H9 (cell line): ENCODE results near the gene SEMA3G. TPM values are rescaled to one million over a fixed set of nuclear protein-coding genes. Genes with fewer than 3 reads are reported as not detected.

Experiments
- DNase-seq: peaks from one replicate; pipeline ENCODE4 v3.0.0-alpha.2; 2017
- H2AFZ ChIP-seq: one replicate; pipeline ENCODE4 v1.6.1; 2013; ENCODE audit warnings: mild to moderate bottlenecking, low read length, control low read depth, moderate library complexity
- H2AK5ac ChIP-seq: 2 replicates; pipeline ENCODE4 v1.6.1; 2013; ENCODE audit warnings: low read length, control low read depth, mixed read lengths; ENCODE audit not compliant: insufficient read length
- H2BK120ac ChIP-seq: one replicate; pipeline ENCODE4 v1.6.1; 2013; ENCODE audit warnings: low read depth, mild to moderate bottlenecking, low read length, control low read depth, inconsistent platforms; ENCODE audit not compliant: poor library complexity, severe bottlenecking
- H2BK12ac ChIP-seq: 2 replicates; pipeline ENCODE4 v1.6.1; 2013; ENCODE audit warnings: low read length, control low read depth, mixed read lengths, low read depth; ENCODE audit not compliant: insufficient read length
- H2BK15ac ChIP-seq: 2 replicates; pipeline ENCODE4 v1.6.1; 2013; ENCODE audit warnings: low read depth, low read length, control low read depth
- H2BK20ac ChIP-seq: one replicate; pipeline ENCODE4 v1.6.1; 2013; ENCODE audit warnings: low read depth, mild to moderate bottlenecking, low read length, control low read depth, inconsistent platforms; ENCODE audit not compliant: poor library complexity, severe bottlenecking
- H2BK5ac ChIP-seq: 2 replicates; pipeline ENCODE4 v1.6.1; 2013; ENCODE audit warnings: low read length, control low read depth, mixed read lengths; ENCODE audit not compliant: insufficient read length
- H3K14ac ChIP-seq: 2 replicates; pipeline ENCODE4 v1.6.1; 2013; ENCODE audit warnings: low read length, control low read depth; ENCODE audit not compliant: insufficient read depth
- H3K18ac ChIP-seq: 2 replicates; pipeline ENCODE4 v1.6.1; 2013; ENCODE audit warnings: low read depth, mild to moderate bottlenecking, mixed read lengths, low read length, control low read depth; ENCODE audit not compliant: insufficient read length
- H3K23ac ChIP-seq: 2 replicates; pipeline ENCODE4 v1.6.1; 2013; ENCODE audit warnings: low read length, control low read depth, mixed read lengths, low read depth; ENCODE audit not compliant: insufficient read length
- H3K23me2 ChIP-seq: 2 replicates; pipeline ENCODE4 v1.6.1; 2013; ENCODE audit warnings: low read depth, mild to moderate bottlenecking, mixed read lengths, low read length, control low read depth; ENCODE audit not compliant: insufficient read length, poor library complexity, severe bottlenecking
- H3K27ac ChIP-seq: 2 replicates; pipeline ENCODE4 v1.5.1; 2013; ENCODE audit warnings: low read length, control low read depth, mixed read lengths, low read depth; ENCODE audit not compliant: insufficient read length
- H3K27me3 ChIP-seq: 2 replicates; pipeline ENCODE4 v1.6.1; 2013; ENCODE audit warnings: low read length, control low read depth, inconsistent platforms; ENCODE audit not compliant: insufficient read depth
- H3K4ac ChIP-seq: 2 replicates; pipeline ENCODE4 v1.6.1; 2013; ENCODE audit warnings: low read depth, mild to moderate bottlenecking, control low read depth, inconsistent platforms, low read length, moderate library complexity
- H3K4me1 ChIP-seq: 2 replicates; pipeline ENCODE4 v1.6.1; 2013; ENCODE audit warnings: low read length, control low read depth, inconsistent platforms; ENCODE audit not compliant: insufficient read depth
- H3K4me2 ChIP-seq: 2 replicates; pipeline ENCODE4 v1.6.1; 2013; ENCODE audit warnings: low read length, control low read depth, mixed read lengths; ENCODE audit not compliant: insufficient read length, insufficient read depth
- H3K56ac ChIP-seq: 2 replicates; pipeline ENCODE4 v1.6.1; 2013; ENCODE audit warnings: low read depth, mild to moderate bottlenecking, mixed read lengths, low read length, control low read depth; ENCODE audit not compliant: insufficient read length
- H3K79me1 ChIP-seq: 2 replicates; pipeline ENCODE4 v1.6.1; 2013; ENCODE audit warnings: low read depth, mild to moderate bottlenecking, moderate library complexity, low read length, control low read depth, inconsistent platforms; ENCODE audit not compliant: insufficient read depth, poor library complexity, severe bottlenecking
- H3K79me2 ChIP-seq: 2 replicates; pipeline ENCODE4 v1.6.1; 2013; ENCODE audit warnings: low read length, control low read depth, inconsistent platforms; ENCODE audit not compliant: insufficient read depth
- H3K9ac ChIP-seq: 2 replicates; pipeline ENCODE4 v1.6.1; 2013; ENCODE audit warnings: low read length, control low read depth, mixed read lengths; ENCODE audit not compliant: insufficient read length; ENCODE audit errors: extremely low read depth
- H3K9me3 ChIP-seq: one replicate; pipeline ENCODE4 v1.6.1; 2013; ENCODE audit warnings: low read depth, low read length, inconsistent platforms; ENCODE audit not compliant: control insufficient read depth
- H3T11ph ChIP-seq: one replicate; pipeline ENCODE4 v1.6.1; 2013; ENCODE audit warnings: mild to moderate bottlenecking, low read length, control low read depth, inconsistent platforms
- H4K20me1 ChIP-seq: one replicate; pipeline ENCODE4 v1.6.1; 2013; ENCODE audit not compliant: control insufficient read depth, insufficient read length, insufficient read depth
- H4K5ac ChIP-seq: 2 replicates; pipeline ENCODE4 v1.6.1; 2013; ENCODE audit warnings: low read depth, mild to moderate bottlenecking, mixed read lengths, low read length, control low read depth; ENCODE audit not compliant: insufficient read length
- H4K8ac ChIP-seq: replicated peaks from 2 replicates; pipeline ENCODE4 v1.6.1; 2013; ENCODE audit warnings: low read length, control low read depth, mixed read lengths, low read depth; ENCODE audit not compliant: insufficient read length
- H4K91ac ChIP-seq: 2 replicates; pipeline ENCODE4 v1.6.1; 2013; ENCODE audit warnings: low read depth, mild to moderate bottlenecking, moderate library complexity, mixed read lengths, low read length, control low read depth; ENCODE audit not compliant: insufficient read length
- H3K27ac Mint-ChIP-seq, 3 experiments: 2 replicates in 2 of 3; 3 replicates in 1 of 3; pipeline ENCODE4 v1.8.0; 2020 to 2021; ENCODE audit warnings: mixed read lengths in 3 of 3, mild to moderate bottlenecking in 1 of 3, moderate library complexity in 1 of 3
- H3K27me3 Mint-ChIP-seq: 2 replicates; pipeline ENCODE4 v1.8.0; 2021; ENCODE audit warnings: low read depth, mild to moderate bottlenecking, moderate library complexity, mixed read lengths
- H3K36me3 Mint-ChIP-seq, 3 experiments: 2 replicates in 2 of 3; 3 replicates in 1 of 3; pipeline ENCODE4 v1.8.0; 2020 to 2021; ENCODE audit warnings: low read depth in 3 of 3, mixed read lengths in 3 of 3; ENCODE audit not compliant: insufficient read depth in 1 of 3
- H3K4me1 Mint-ChIP-seq, 2 experiments: 2 replicates each; pipeline ENCODE4 v1.8.0; 2020; ENCODE audit warnings: mixed read lengths in 2 of 2
- H3K4me3 Mint-ChIP-seq, 2 experiments: 2 replicates in 1 of 2; 3 replicates in 1 of 2; pipeline ENCODE4 v1.8.0; 2020 to 2021; ENCODE audit warnings: mild to moderate bottlenecking in 2 of 2, mixed read lengths in 2 of 2, moderate library complexity in 1 of 2
- H3K9me3 Mint-ChIP-seq, 2 experiments: 2 replicates in 1 of 2; 3 replicates in 1 of 2; pipeline ENCODE4 v1.8.0; 2020; ENCODE audit warnings: mild to moderate bottlenecking in 2 of 2, mixed read lengths in 2 of 2, moderate library complexity in 1 of 2
- WGBS: extraction: QIAGEN DNeasy Blood & Tissue Kit; methylation state at CpG from one replicate; pipeline ENCODE4 v1.1.7; 2013; ENCODE audit warnings: missing lambda C conversion rate, low lambda C conversion rate, mixed read lengths; ENCODE audit not compliant: insufficient read length; ENCODE audit errors: extremely low coverage; 5-methylcytosine and 5-hydroxymethylcytosine counted together
- total RNA-seq: library from RNA; stranded (reverse); gene quantifications from 2 replicates; pipeline ENCODE4 v1.2.1, GENCODE V29; 2021
- TF ChIP-seq, protein P1 (sequence below): fragments of 200-600 bp; sonication (generic); conservative IDR thresholded peaks from 3 replicates; pipeline ENCODE4 v1.8.0; 2021; ENCODE audit warnings: antibody characterized with exemption, mild to moderate bottlenecking

Gene SEMA3G
- total RNA-seq, 1 experiment from 2014 or later = 2.4 TPM

DNA sequence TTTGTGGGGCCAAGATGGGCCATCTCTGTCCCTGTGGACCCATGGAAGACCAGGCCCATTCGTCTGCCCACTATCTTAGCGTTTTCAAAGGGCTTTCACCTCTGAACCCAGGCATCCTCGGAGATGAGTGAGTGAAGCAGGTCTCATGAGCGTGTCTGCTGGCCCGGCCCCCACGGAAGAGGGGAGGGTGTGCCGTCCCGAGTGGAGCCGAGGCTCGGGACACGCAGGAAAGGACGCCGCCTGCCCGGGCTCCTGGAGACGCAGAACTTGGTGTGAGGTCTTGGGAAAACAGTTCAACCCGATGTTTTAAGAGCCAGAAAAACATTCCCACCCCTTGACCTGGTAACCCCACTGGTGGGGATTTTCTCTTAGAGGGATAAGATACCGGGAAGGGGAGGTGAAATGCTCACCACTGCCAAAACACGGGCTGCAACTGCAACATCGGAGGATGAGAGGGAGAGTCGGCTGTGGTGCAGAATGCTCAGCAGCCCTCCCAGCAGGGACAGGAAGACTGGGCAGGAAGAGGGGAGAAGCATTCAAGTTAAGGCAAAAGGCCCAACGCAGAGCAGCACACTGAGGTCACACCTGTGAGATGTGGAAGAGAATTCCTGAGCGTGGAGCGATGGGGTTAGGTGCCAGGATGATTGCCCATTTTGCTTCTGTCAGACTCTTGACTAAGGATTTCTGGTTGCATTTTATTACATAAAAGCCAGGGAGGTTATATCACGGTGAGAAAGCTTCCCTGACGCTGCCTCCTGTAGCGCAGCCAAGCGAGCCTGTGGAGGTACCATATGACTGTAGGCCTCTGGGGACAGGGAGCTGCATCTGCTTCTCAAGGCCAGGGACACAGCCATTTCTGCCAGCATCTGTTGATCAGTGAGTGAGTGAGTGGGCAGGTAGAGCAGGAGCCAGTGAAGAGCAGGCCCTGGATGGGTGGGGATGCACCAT lies 36.1 kb upstream of the SEMA3G start:
- H3K9me3 Mint-ChIP-seq = no peaks in the 10 kb centered on the region
- H3K79me2 ChIP-seq = no peaks in the 10 kb centered on the region
- no peak overlapping the region for H3K18ac ChIP-seq
- no peaks in the 10 kb centered on the region for H4K20me1 ChIP-seq
- no peak overlapping the region for H2BK120ac ChIP-seq
- no peak overlapping the region for H3T11ph ChIP-seq
- no peak overlapping the region for H4K5ac ChIP-seq
- no peak overlapping the region for H3K56ac ChIP-seq
- no peak overlapping the region for H4K8ac ChIP-seq
- no peak overlapping the region for H3K4me3 Mint-ChIP-seq
- no CpG with 5 or more reads among the region's 27 CpGs for WGBS
- TF ChIP-seq, protein P1, sequence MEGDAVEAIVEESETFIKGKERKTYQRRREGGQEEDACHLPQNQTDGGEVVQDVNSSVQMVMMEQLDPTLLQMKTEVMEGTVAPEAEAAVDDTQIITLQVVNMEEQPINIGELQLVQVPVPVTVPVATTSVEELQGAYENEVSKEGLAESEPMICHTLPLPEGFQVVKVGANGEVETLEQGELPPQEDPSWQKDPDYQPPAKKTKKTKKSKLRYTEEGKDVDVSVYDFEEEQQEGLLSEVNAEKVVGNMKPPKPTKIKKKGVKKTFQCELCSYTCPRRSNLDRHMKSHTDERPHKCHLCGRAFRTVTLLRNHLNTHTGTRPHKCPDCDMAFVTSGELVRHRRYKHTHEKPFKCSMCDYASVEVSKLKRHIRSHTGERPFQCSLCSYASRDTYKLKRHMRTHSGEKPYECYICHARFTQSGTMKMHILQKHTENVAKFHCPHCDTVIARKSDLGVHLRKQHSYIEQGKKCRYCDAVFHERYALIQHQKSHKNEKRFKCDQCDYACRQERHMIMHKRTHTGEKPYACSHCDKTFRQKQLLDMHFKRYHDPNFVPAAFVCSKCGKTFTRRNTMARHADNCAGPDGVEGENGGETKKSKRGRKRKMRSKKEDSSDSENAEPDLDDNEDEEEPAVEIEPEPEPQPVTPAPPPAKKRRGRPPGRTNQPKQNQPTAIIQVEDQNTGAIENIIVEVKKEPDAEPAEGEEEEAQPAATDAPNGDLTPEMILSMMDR = no peak
- H2AFZ ChIP-seq = no peak overlapping the region
- no peaks in the 10 kb centered on the region for H3K27me3 ChIP-seq
- H2BK5ac ChIP-seq = no peak overlapping the region
- H2BK15ac ChIP-seq = no peak overlapping the region
- no peak overlapping the region for H3K4me2 ChIP-seq
- no peaks in the 10 kb centered on the region for H3K23me2 ChIP-seq
- peak; percentile 20 for DNase-seq
- peak overlapping the region in 2 of 3 experiments; percentile 69 to 79; a peak in 4 of 7 replicates for H3K27ac Mint-ChIP-seq
- peaks cover 46 to 97% (median 92%) of the 10 kb centered on the region in 3 experiments; a peak in 6 of 7 replicates for H3K36me3 Mint-ChIP-seq
- H2BK20ac ChIP-seq = no peak overlapping the region
- H3K27ac ChIP-seq = no peak overlapping the region
- H3K79me1 ChIP-seq = no peaks in the 10 kb centered on the region
- no peaks in the 10 kb centered on the region for H3K4me1 ChIP-seq
- H3K4ac ChIP-seq = no peak overlapping the region
- H2BK12ac ChIP-seq = no peak overlapping the region
- H3K4me1 Mint-ChIP-seq = no peaks in the 10 kb centered on the region; a peak in 2 of 4 replicates
- H3K9me3 ChIP-seq = no peaks in the 10 kb centered on the region
- H4K91ac ChIP-seq = no peak overlapping the region
- no peak overlapping the region for H3K9ac ChIP-seq
- H2AK5ac ChIP-seq = no peak overlapping the region
- no peak overlapping the region for H3K14ac ChIP-seq
- no peaks in the 10 kb centered on the region for H3K27me3 Mint-ChIP-seq
- no peak overlapping the region for H3K23ac ChIP-seq
